MCF 10A (cell line): ENCODE measurements around the gene XRN2. TPM values are rescaled to one million over a fixed set of nuclear protein-coding genes. Genes with fewer than 3 reads are reported as not detected.

Experiments
- BruUV-seq: library from RNA; stranded (reverse); fragments of 400-500 nt; replicated peaks from 2 replicates; lab custom pipeline; 2021; lab: Mats Ljungman, UMichigan
- CTCF ChIA-PET: fragments of 300-600 bp; sonication (Branson Sonifier 250); formaldehyde crosslinking; extraction: SDS; loops from one replicate; lab custom pipeline; 2021; ENCODE audit warnings: antibody characterized with exemption, inconsistent platforms; lab: Yijun Ruan, JAX
- POLR2A ChIA-PET: fragments of 300-600, 350-650 bp; sonication (Branson Sonifier 250); formaldehyde crosslinking; extraction: SDS; loops from one replicate; lab custom pipeline; 2020; ENCODE audit warnings: antibody characterized with exemption, inconsistent platforms; lab: Yijun Ruan, JAX
- DNase-seq: peaks from one replicate; pipeline ENCODE4 v3.0.0-alpha.2; 2018; ENCODE audit not compliant: unreplicated experiment
- H3K27ac Mint-ChIP-seq: one replicate; pipeline ENCODE4 v1.8.0; 2022; ENCODE audit warnings: mild to moderate bottlenecking, low read depth, mixed read lengths; ENCODE audit not compliant: unreplicated experiment
- H3K27me3 Mint-ChIP-seq: one replicate; pipeline ENCODE4 v1.8.0; 2022; ENCODE audit warnings: mixed read lengths; ENCODE audit not compliant: insufficient read depth, unreplicated experiment
- H3K36me3 Mint-ChIP-seq: one replicate; pipeline ENCODE4 v1.8.0; 2022; ENCODE audit warnings: mild to moderate bottlenecking, moderate library complexity, mixed read lengths; ENCODE audit not compliant: insufficient read depth, unreplicated experiment
- H3K4me1 Mint-ChIP-seq: one replicate; pipeline ENCODE4 v1.8.0; 2022; ENCODE audit warnings: mixed read lengths; ENCODE audit not compliant: insufficient read depth, unreplicated experiment
- H3K4me3 Mint-ChIP-seq: one replicate; pipeline ENCODE4 v1.8.0; 2022; ENCODE audit warnings: mild to moderate bottlenecking, moderate library complexity, mixed read lengths; ENCODE audit not compliant: unreplicated experiment
- H3K9me3 Mint-ChIP-seq: one replicate; pipeline ENCODE4 v1.8.0; 2022; ENCODE audit warnings: mixed read lengths; ENCODE audit not compliant: unreplicated experiment
- intact Hi-C: fragments of 100-400 bp; cut with micrococcal nuclease; formaldehyde crosslinking; loops from 2 replicates; pipeline ENCODE4 v1.14.1; 2022
- total RNA-seq: library from RNA; stranded (reverse); gene quantifications from 2 replicates; pipeline ENCODE4 v1.2.3, GENCODE V29; 2022
- TF ChIP-seq, protein P1 (sequence below): fragments of 200-600 bp; IDR thresholded peaks from one replicate; pipeline ENCODE4 v1.8.0; 2022; ENCODE audit warnings: antibody characterized with exemption, mild to moderate bottlenecking; ENCODE audit not compliant: unreplicated experiment

XRN2 gene
- total RNA-seq, 1 experiment from 2014 or later: 67.8 TPM

DNA sequence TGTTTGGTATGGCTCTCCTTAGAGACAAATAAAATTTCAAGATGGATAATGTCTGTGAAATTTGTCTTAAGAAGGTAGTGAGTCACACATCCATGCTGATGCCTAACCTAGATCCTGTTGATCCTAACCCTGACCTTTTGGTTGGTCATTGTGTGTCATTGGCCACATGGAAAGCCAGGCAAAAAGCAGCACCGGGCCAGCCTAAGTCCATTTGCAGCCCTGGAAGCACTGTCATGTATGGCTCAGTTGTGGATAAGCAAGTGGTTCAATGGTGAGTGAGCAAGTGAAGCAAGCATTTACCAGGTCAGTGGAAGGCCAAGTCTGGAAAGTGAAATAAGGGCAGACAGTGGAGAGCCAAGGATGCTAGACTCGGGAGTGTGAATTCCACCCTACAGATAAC is 12.1 kb upstream of the XRN2 start:
- BruUV-seq: no TSS peak
- TF ChIP-seq, protein P1, sequence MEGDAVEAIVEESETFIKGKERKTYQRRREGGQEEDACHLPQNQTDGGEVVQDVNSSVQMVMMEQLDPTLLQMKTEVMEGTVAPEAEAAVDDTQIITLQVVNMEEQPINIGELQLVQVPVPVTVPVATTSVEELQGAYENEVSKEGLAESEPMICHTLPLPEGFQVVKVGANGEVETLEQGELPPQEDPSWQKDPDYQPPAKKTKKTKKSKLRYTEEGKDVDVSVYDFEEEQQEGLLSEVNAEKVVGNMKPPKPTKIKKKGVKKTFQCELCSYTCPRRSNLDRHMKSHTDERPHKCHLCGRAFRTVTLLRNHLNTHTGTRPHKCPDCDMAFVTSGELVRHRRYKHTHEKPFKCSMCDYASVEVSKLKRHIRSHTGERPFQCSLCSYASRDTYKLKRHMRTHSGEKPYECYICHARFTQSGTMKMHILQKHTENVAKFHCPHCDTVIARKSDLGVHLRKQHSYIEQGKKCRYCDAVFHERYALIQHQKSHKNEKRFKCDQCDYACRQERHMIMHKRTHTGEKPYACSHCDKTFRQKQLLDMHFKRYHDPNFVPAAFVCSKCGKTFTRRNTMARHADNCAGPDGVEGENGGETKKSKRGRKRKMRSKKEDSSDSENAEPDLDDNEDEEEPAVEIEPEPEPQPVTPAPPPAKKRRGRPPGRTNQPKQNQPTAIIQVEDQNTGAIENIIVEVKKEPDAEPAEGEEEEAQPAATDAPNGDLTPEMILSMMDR: no peak
- DNase-seq: no peak
- POLR2A ChIA-PET: interaction anchor here (2.3 kb wide), 1 partner anchor 12 kb away, joined by 12 read pairs; the partner anchor contains the start of gene XRN2
- no peak overlapping the region for H3K4me3 Mint-ChIP-seq
- H3K9me3 Mint-ChIP-seq: no peaks in the 10 kb centered on the region
- intact Hi-C loops: no loop called here
- no peak overlapping the region for H3K27ac Mint-ChIP-seq
- no peaks in the 10 kb centered on the region for H3K27me3 Mint-ChIP-seq
- no peaks in the 10 kb centered on the region for H3K4me1 Mint-ChIP-seq
- CTCF ChIA-PET: no interaction called here
- no peaks in the 10 kb centered on the region for H3K36me3 Mint-ChIP-seq

GRCh38 chr20:21294755-21295154 is 8.4 kb upstream of the XRN2 start:
- H3K27ac Mint-ChIP-seq: no peak overlapping the region
- H3K4me3 Mint-ChIP-seq: no peak overlapping the region
- no peaks in the 10 kb centered on the region for H3K27me3 Mint-ChIP-seq
- no peak for DNase-seq
- ChIA-PET CTCF (interaction anchor here (0.6 to 1.8 kb wide), 2 partner anchors 59 to 278 kb away, joined by 3 to 6 read pairs; no protein-coding TSS in a partner anchor), POLR2A (interaction anchor here (0.7 to 3.8 kb wide), 2 partner anchors 8 to 1307 kb away, joined by 3 to 20 read pairs; partner anchors contain the start of gene XRN2)
- H3K9me3 Mint-ChIP-seq: no peaks in the 10 kb centered on the region
- no peaks in the 10 kb centered on the region for H3K36me3 Mint-ChIP-seq
- no TSS peak for BruUV-seq
- TF ChIP-seq, protein P1: no peak
- intact Hi-C loops: no loop called here
- no peaks in the 10 kb centered on the region for H3K4me1 Mint-ChIP-seq

DNA sequence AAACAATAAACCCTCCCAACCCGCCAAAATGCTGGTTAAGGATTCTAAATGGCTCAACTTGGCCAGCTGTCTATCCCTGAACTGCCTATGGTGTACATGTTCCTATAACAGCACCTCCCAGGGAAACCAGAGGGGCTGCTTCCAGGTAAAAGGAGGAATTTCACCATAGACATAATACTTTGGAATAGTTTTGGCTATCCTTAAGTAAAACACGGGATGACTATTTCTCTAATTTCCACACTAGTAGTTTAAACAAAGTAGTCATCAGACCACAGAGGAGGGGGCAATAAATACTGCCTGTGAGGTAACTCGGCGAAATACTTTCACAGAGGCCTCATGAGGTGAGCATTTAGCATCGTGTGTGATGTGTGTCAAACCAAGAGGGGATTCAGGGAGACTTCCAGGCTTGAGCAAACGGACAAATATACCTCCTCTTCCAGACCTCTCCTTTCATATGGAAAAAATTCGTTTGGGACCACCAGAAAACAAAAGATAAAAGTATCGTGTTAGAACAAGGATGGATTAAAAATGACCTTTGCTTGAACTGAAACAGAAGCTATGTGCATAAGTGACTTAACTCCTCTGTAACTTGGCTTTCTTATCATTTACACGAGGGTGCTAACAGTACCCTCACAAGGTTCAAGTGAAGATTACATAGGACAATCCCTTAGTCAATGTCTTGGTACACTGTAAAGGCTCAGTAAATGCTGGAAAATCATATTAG is 1.0 kb upstream of the XRN2 start:
- Mint-ChIP-seq H3K4me3 (peak overlapping the region; percentile 87), H3K4me1 (peaks cover 18% of the 10 kb centered on the region), H3K27me3 (no peaks in the 10 kb centered on the region), H3K9me3 (no peaks in the 10 kb centered on the region), H3K27ac (peak overlapping the region; percentile 99), H3K36me3 (peaks cover 7% of the 10 kb centered on the region)
- BruUV-seq: no TSS peak
- TF ChIP-seq, protein P1: no peak
- CTCF ChIA-PET: interaction anchor here (0.5 to 4.5 kb wide), 6 partner anchors 13 to 203 kb away, joined by 3 to 33 read pairs (median 3); no protein-coding TSS in a partner anchor
- POLR2A ChIA-PET: interaction anchor here (0.7 to 3.7 kb wide), 29 partner anchors 9 to 895 kb away, joined by 3 to 104 read pairs (median 7); partner anchors contain the start of genes KIZ and RALGAPA2
- intact Hi-C loops: loop anchor here (5.0 kb wide), 2 partner anchors 50 to 120 kb away; no protein-coding TSS in a partner anchor
- DNase-seq: no peak

GRCh38 chr20:21302664-21303060 is 469 bp upstream of the XRN2 start:
- CTCF ChIA-PET: interaction anchor here (0.6 to 4.5 kb wide), 7 partner anchors 13 to 436 kb away, joined by 3 to 33 read pairs (median 3); no protein-coding TSS in a partner anchor
- H3K36me3 Mint-ChIP-seq: peaks cover 7% of the 10 kb centered on the region

More at GRCh38 chr20:21302664-21303060, 469 bp upstream of the XRN2 start:
- peaks cover 18% of the 10 kb centered on the region for H3K4me1 Mint-ChIP-seq
- H3K27ac Mint-ChIP-seq: peak overlapping the region; percentile 99
- DNase-seq: no peak
- H3K9me3 Mint-ChIP-seq: no peaks in the 10 kb centered on the region
- TSS peak; percentile 81 for BruUV-seq
- H3K4me3 Mint-ChIP-seq: peak overlapping the region; percentile 87
- POLR2A ChIA-PET: interaction anchor here (0.6 to 3.7 kb wide), 44 partner anchors 9 to 896 kb away, joined by 3 to 104 read pairs (median 5); partner anchors contain the start of genes KIZ and RALGAPA2
- no peaks in the 10 kb centered on the region for H3K27me3 Mint-ChIP-seq
- intact Hi-C loops: loop anchor here (5.0 kb wide), 2 partner anchors 50 to 120 kb away; no protein-coding TSS in a partner anchor
- TF ChIP-seq, protein P1: no peak
